ENCODE data around the gene GNB1L. TPM values are rescaled to one million over a fixed set of nuclear protein-coding genes. Genes with fewer than 3 reads are reported as not detected.

The GNB1L gene
- polyA plus RNA-seq, 3 donors: 3.4 to 6.0 (median 4.8) TPM

- Histone ChIP-seq H3K4me1 (ENCODE audit: control insufficient read depth in 1 of 2, insufficient read depth in 2 of 2, low read length in 2 of 2) (no peaks in the 10 kb centered on the region), H3K79me2 (ENCODE audit: insufficient read depth, low read length) (no peaks in the 10 kb centered on the region), H3K4me2 (replicated peaks; ENCODE audit: extremely low read depth, low read length, poor library complexity, severe bottlenecking) (no peak overlapping the region), H3K27ac (ENCODE audit: low read depth in 1 of 2, low read length in 2 of 2) (no peak overlapping the region), H4K20me1 (ENCODE audit: insufficient read depth, low read length) (no peaks in the 10 kb centered on the region), H3K36me3 (replicated peaks in 1 of 2; ENCODE audit: control insufficient read depth in 1 of 2, insufficient read depth in 2 of 2, low read length in 2 of 2) (peaks cover 0 to 10% of the 10 kb centered on the region in 2 donors), H3K9ac (ENCODE audit: insufficient read depth, low read length, poor library complexity, severe bottlenecking) (no peak overlapping the region), H3K9me3 (replicated peaks in 1 of 2; ENCODE audit: control insufficient read depth in 1 of 2, insufficient read depth in 1 of 2, low read length in 2 of 2) (no peaks in the 10 kb centered on the region), H3K27me3 (ENCODE audit: control insufficient read depth in 2 of 2, insufficient read depth in 2 of 2, low read length in 2 of 2) (no peaks in the 10 kb centered on the region), H2AFZ (ENCODE audit: insufficient read depth, low read depth, low read length, poor library complexity, severe bottlenecking) (no peak overlapping the region), H3K4me3 (replicated peaks in 1 of 3; ENCODE audit: low read depth in 2 of 3, low read length in 3 of 3) (no peak overlapping the region)
- Mint-ChIP-seq H3K4me3 (no peak overlapping the region), H3K27me3 (ENCODE audit: low read depth in 3 of 3) (peaks cover 0 to 2% (median 0%) of the 10 kb centered on the region in 3 donors), H3K36me3 (peaks cover 0 to 3% of the 10 kb centered on the region in 2 donors), H3K27ac (no peak overlapping the region), H3K9me3 (no peaks in the 10 kb centered on the region), H3K4me1 (peaks cover 3% of the 10 kb centered on the region)
- no peak for DNase-seq
- WGBS (ENCODE audit: insufficient coverage): 95% methylated on average over 7 of the region's 12 CpGs
- intact Hi-C loops (cut with micrococcal nuclease): no loop called here
- no peak for TF ChIP-seq CTCF (IDR thresholded peaks at IDR 0.05)
These were observed 15.0 kb upstream of the GNB1L start for GRCh38 chr22:19869497-19870152.

- Histone ChIP-seq H4K20me1 (ENCODE audit: insufficient read depth, low read length) (no peaks in the 10 kb centered on the region), H3K36me3 (replicated peaks in 1 of 2; ENCODE audit: control insufficient read depth in 1 of 2, insufficient read depth in 2 of 2, low read length in 2 of 2) (peaks cover 0 to 3% of the 10 kb centered on the region in 2 donors), H2AFZ (ENCODE audit: insufficient read depth, low read depth, low read length, poor library complexity, severe bottlenecking) (no peak overlapping the region), H3K4me2 (replicated peaks; ENCODE audit: extremely low read depth, low read length, poor library complexity, severe bottlenecking) (no peak overlapping the region), H3K4me3 (replicated peaks in 1 of 3; ENCODE audit: low read depth in 2 of 3, low read length in 3 of 3) (no peak overlapping the region), H3K27ac (ENCODE audit: low read depth in 1 of 2, low read length in 2 of 2) (no peak overlapping the region), H3K27me3 (ENCODE audit: control insufficient read depth in 2 of 2, insufficient read depth in 2 of 2, low read length in 2 of 2) (no peaks in the 10 kb centered on the region), H3K9me3 (replicated peaks in 1 of 2; ENCODE audit: control insufficient read depth in 1 of 2, insufficient read depth in 1 of 2, low read length in 2 of 2) (no peaks in the 10 kb centered on the region), H3K9ac (ENCODE audit: insufficient read depth, low read length, poor library complexity, severe bottlenecking) (no peak overlapping the region), H3K79me2 (ENCODE audit: insufficient read depth, low read length) (no peaks in the 10 kb centered on the region), H3K4me1 (ENCODE audit: control insufficient read depth in 1 of 2, insufficient read depth in 2 of 2, low read length in 2 of 2) (no peaks in the 10 kb centered on the region)
- Mint-ChIP-seq H3K4me1 (peaks cover 3% of the 10 kb centered on the region), H3K27me3 (ENCODE audit: low read depth in 3 of 3) (peaks cover 0 to 2% (median 0%) of the 10 kb centered on the region in 3 donors), H3K4me3 (no peak overlapping the region), H3K27ac (no peak overlapping the region), H3K36me3 (peaks cover 0 to 1% of the 10 kb centered on the region in 2 donors), H3K9me3 (no peaks in the 10 kb centered on the region)
- DNase-seq: no peak
- TF ChIP-seq CTCF (IDR thresholded peaks at IDR 0.05): no peak
- 95% methylated on average over 19 of the region's 23 CpGs for WGBS (ENCODE audit: insufficient coverage)
- intact Hi-C loops (cut with micrococcal nuclease): no loop called here
These were observed 14.2 kb upstream of the GNB1L start for GRCh38 chr22:19868773-19869471.
